Keratinocyte (primary cell): ENCODE measurements around the gene STPG4.

Source experiments
- EZH2 ChIP-seq: IDR thresholded peaks from one replicate; pipeline ENCODE4 v1.6.1; 2012; ENCODE audit warnings: inconsistent platforms, mild to moderate bottlenecking, low read length, moderate library complexity
- TF ChIP-seq, protein P1 (sequence below), 3 experiments: IDR thresholded peaks in 1 of 3; conservative IDR thresholded peaks in 1 of 3; optimal IDR thresholded peaks in 1 of 3; 2 replicates in 2 of 3; 3 replicates in 1 of 3; pipeline versions ENCODE3 to v1.5.1; 2011; ENCODE audit warnings: low read length in 3 of 3, mild to moderate bottlenecking in 3 of 3, moderate library complexity in 2 of 3, control low read depth in 1 of 3, inconsistent platforms in 1 of 3; ENCODE audit not compliant: insufficient read depth in 2 of 3; ENCODE audit errors: extremely low read depth in 1 of 3

DNA sequence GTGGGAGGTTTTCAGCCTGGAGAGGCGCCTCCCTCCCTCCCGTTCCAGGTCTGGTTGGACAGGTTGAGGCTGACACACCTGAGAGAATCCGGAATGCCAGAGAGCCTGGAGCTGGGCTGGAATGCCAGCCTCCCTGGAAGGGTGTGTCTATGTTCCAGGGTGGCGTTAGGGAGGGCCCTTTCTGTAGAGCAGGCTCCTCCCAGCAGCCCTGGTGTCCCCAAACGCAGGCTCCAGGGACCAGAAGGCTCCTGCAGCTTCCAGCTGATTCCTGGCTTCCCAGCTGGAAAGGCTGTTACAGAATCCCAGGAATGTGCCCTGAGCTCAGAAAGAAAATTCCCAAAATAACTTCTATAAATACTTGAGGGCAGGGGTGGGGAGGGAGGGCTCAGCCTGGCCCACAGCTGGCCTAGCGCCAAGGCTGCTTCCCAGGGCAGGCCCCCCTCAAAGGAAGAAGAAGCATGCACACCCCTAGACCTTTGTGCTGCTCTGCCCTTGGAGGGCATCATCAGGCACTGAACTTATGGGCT is 85.4 kb downstream of the STPG4 start:
- TF ChIP-seq, protein P1, sequence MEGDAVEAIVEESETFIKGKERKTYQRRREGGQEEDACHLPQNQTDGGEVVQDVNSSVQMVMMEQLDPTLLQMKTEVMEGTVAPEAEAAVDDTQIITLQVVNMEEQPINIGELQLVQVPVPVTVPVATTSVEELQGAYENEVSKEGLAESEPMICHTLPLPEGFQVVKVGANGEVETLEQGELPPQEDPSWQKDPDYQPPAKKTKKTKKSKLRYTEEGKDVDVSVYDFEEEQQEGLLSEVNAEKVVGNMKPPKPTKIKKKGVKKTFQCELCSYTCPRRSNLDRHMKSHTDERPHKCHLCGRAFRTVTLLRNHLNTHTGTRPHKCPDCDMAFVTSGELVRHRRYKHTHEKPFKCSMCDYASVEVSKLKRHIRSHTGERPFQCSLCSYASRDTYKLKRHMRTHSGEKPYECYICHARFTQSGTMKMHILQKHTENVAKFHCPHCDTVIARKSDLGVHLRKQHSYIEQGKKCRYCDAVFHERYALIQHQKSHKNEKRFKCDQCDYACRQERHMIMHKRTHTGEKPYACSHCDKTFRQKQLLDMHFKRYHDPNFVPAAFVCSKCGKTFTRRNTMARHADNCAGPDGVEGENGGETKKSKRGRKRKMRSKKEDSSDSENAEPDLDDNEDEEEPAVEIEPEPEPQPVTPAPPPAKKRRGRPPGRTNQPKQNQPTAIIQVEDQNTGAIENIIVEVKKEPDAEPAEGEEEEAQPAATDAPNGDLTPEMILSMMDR (optimal IDR thresholded peaks at IDR 0.05 in 1 of 3, IDR thresholded peaks at IDR 0.05 in 1 of 3, conservative IDR thresholded peaks at IDR 0.05 in 1 of 3; ENCODE audit: extremely low read depth in 1 of 3, insufficient read depth in 2 of 3, low read length in 3 of 3): no peak
- no peak for TF ChIP-seq EZH2
